ENCODE data around the gene TDRD9. TPM values are rescaled to one million over a fixed set of nuclear protein-coding genes. Genes with fewer than 3 reads are reported as not detected.
A peak's percentile ranks its signal among the peaks of the same experiment; 100 is the strongest.

TDRD9 gene
- total RNA-seq, 1 donor from 2014 or later, result not detected

DNA sequence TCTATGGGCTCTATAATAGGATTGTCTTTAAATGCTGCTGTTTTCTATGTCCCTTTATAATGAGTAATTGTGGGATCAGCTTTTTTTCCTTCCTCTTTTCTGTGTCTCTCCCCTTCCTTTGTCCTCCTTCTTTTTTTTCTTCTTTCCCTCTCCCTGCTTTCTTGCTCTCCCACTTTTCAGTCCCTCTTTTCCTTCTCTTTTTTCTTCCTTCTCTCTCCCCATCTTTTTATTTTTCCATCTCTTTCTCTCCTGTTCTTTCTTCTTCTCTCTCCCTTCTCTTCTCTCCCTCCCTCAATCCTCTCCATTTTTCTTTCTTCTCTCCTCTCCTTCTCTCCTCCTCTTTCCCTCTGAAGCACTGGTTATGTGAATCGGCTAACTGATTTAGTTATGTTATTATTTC is 76.6 kb downstream of the TDRD9 start:
- DNase-seq (ENCODE audit: extremely low spot score, unreplicated experiment), result no peak
- no peaks in the 10 kb centered on the region for H3K4me1 Mint-ChIP-seq (ENCODE audit: unreplicated experiment)

DNA sequence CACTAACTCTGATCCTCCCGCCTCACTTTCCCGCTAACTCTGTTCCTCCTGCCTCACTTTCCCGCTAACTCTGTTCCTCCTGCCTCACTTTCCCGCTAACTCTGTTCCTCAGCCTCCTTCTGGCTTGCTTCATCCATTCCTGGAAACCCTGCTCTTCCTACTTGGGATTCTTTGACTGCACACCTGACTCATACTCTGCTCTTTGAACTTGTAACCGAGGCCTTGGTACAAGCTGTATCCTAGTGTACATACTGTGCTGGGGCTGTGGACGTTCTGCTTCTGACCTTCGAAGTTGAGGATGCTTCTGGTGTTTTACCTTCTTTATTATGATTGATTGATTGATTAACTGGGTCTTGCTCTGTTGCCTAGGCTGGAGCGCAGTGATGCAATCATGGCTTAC is 77.2 kb downstream of the TDRD9 start:
- H3K4me3 Mint-ChIP-seq, result no peak overlapping the region
- no peaks in the 10 kb centered on the region for H3K36me3 Mint-ChIP-seq
- no peaks in the 10 kb centered on the region for H3K4me1 Mint-ChIP-seq (ENCODE audit: unreplicated experiment)
- no peak overlapping the region for H3K27ac Mint-ChIP-seq
- TF ChIP-seq, protein P1, sequence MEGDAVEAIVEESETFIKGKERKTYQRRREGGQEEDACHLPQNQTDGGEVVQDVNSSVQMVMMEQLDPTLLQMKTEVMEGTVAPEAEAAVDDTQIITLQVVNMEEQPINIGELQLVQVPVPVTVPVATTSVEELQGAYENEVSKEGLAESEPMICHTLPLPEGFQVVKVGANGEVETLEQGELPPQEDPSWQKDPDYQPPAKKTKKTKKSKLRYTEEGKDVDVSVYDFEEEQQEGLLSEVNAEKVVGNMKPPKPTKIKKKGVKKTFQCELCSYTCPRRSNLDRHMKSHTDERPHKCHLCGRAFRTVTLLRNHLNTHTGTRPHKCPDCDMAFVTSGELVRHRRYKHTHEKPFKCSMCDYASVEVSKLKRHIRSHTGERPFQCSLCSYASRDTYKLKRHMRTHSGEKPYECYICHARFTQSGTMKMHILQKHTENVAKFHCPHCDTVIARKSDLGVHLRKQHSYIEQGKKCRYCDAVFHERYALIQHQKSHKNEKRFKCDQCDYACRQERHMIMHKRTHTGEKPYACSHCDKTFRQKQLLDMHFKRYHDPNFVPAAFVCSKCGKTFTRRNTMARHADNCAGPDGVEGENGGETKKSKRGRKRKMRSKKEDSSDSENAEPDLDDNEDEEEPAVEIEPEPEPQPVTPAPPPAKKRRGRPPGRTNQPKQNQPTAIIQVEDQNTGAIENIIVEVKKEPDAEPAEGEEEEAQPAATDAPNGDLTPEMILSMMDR (conservative IDR thresholded peaks at IDR 0.05), result no peak
- H3K27me3 Mint-ChIP-seq, result no peaks in the 10 kb centered on the region
- DNase-seq (ENCODE audit: extremely low spot score, unreplicated experiment), result no peak
- H3K9me3 Mint-ChIP-seq, result no peaks in the 10 kb centered on the region

More for the DNA sequence above, 76.6 kb downstream of the TDRD9 start:
- H3K9me3 Mint-ChIP-seq, result no peaks in the 10 kb centered on the region
- no peaks in the 10 kb centered on the region for H3K36me3 Mint-ChIP-seq
- no peak overlapping the region for H3K4me3 Mint-ChIP-seq
- no peak overlapping the region for H3K27ac Mint-ChIP-seq
- TF ChIP-seq, protein P1 (conservative IDR thresholded peaks at IDR 0.05), result no peak
- H3K27me3 Mint-ChIP-seq, result no peaks in the 10 kb centered on the region

DNA sequence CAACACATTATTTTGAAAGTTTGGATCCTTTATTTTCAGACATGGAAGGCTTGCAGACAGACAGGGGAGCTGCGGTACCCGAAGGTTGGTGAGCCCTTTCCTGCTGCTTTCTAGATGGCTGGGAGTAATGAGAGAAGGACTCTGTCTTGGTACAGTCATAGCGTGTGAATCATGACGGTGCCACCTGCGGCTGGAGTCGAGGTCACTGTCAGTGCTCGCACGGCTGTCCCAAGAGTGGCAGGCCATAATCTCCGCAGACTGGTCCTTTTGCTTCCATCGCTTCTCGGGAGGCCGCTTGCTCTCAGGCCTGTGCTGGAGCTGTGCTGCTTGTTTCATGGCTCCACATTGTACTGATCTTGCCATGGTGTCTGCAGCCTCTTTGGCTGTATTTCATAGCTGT is 78.9 kb downstream of the TDRD9 start:
- TF ChIP-seq, protein P1 (conservative IDR thresholded peaks at IDR 0.05), result no peak
- no peaks in the 10 kb centered on the region for H3K36me3 Mint-ChIP-seq
- no peak for DNase-seq (ENCODE audit: extremely low spot score, unreplicated experiment)
- H3K27me3 Mint-ChIP-seq, result no peaks in the 10 kb centered on the region
- H3K4me1 Mint-ChIP-seq (ENCODE audit: unreplicated experiment), result no peaks in the 10 kb centered on the region
- H3K9me3 Mint-ChIP-seq, result no peaks in the 10 kb centered on the region
- no peak overlapping the region for H3K27ac Mint-ChIP-seq
- H3K4me3 Mint-ChIP-seq, result no peak overlapping the region

DNA sequence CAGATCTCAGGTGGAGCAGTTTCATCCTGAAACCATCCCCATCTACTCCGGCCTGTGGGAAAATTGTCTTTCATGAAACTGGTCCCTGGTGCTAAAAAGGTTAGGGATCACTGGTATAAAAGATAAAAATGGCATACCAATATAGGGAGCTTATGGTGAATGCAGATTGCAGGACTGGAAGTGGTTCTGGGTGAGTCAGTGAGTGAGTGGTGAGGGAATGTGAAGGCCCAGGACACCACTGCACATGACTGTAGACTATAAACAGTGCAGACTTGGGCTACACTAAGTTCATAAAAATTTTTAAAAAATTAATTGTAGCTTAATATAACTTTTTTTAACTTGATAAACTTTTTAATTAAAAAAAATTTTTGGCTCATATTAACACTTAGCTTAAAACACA is 81.0 kb downstream of the TDRD9 start:
- TF ChIP-seq, protein P1 (conservative IDR thresholded peaks at IDR 0.05), result no peak
- H3K4me1 Mint-ChIP-seq (ENCODE audit: unreplicated experiment), result no peaks in the 10 kb centered on the region
- no peak overlapping the region for H3K4me3 Mint-ChIP-seq
- no peaks in the 10 kb centered on the region for H3K27me3 Mint-ChIP-seq
- H3K9me3 Mint-ChIP-seq, result no peaks in the 10 kb centered on the region
- no peaks in the 10 kb centered on the region for H3K36me3 Mint-ChIP-seq
- no peak overlapping the region for H3K27ac Mint-ChIP-seq
- no peak for DNase-seq (ENCODE audit: extremely low spot score, unreplicated experiment)

DNA sequence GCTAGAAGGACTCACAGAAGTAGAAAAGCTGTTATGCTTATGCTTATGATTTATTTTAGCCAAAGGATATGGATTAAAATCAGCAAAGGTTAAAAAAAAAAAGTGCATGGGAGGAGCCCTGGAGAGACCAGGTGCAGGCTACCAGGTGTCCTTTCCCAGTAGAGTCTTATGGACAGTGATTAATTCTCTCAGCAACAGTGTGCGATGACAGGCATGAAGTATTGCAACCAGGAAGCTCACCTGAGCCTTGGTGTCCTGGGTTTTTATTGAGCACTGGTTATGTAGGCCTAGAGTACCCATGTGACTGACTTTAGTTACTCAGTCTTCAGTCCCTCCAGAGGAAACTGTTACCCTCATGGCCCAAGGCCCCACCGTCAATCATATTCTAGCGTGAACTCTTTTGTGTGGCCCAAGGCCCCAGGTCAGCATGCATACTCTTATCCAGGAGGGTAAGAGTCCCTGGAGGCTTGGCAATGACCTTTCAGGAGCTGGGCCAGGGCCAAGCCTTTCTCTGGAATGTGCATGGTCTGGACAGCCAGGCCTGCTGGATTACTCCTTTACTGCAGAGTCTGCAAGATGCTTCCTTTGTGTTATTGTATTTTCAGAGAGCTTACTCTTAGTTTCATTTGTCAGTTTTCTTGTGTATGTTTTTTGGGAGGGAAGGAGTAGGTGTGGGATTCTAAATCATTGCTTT is 83.7 kb downstream of the TDRD9 start:
- TF ChIP-seq, protein P1 (conservative IDR thresholded peaks at IDR 0.05), result no peak
- H3K27ac Mint-ChIP-seq, result peak overlapping the region; percentile 96
- no peak for DNase-seq (ENCODE audit: extremely low spot score, unreplicated experiment)
- H3K4me1 Mint-ChIP-seq (ENCODE audit: unreplicated experiment), result no peaks in the 10 kb centered on the region
- peak overlapping the region; percentile 27 for H3K4me3 Mint-ChIP-seq
- no peaks in the 10 kb centered on the region for H3K36me3 Mint-ChIP-seq
- no peaks in the 10 kb centered on the region for H3K9me3 Mint-ChIP-seq
- peaks cover 10% of the 10 kb centered on the region for H3K27me3 Mint-ChIP-seq

Measured in type B pancreatic cell (in vitro differentiated cells).